HEK293T (cell line): ENCODE data around the gene SLC12A4.

Experiments used
- CTCF ChIA-PET: fragments of 350-600 bp; formaldehyde crosslinking; extraction: SDS; loops from one replicate; lab custom pipeline; 2021; ENCODE audit warnings: antibody characterized with exemption, inconsistent platforms; lab: Yijun Ruan, JAX
- POLR2A ChIA-PET: fragments of 350-600 bp; formaldehyde crosslinking; extraction: SDS; loops from one replicate; lab custom pipeline; 2020; ENCODE audit warnings: antibody characterized with exemption, inconsistent platforms; lab: Yijun Ruan, JAX
- DNase-seq: peaks from one replicate; pipeline ENCODE4 v3.0.0; 2012; ENCODE audit warnings: mixed read lengths; ENCODE audit errors: extremely low spot score
- ARNT ChIP-seq: fragments of 450-650 bp; IDR thresholded peaks from 2 replicates; pipeline ENCODE4 v1.6.1; 2017; ENCODE audit warnings: mild to moderate bottlenecking
- BHLHE40 ChIP-seq: fragments of 450-650 bp; IDR thresholded peaks from 2 replicates; pipeline ENCODE4 v1.6.1; 2016; ENCODE audit warnings: mild to moderate bottlenecking, moderate library complexity, borderline replicate concordance
- CTBP1 ChIP-seq: fragments of 450-650 bp; IDR thresholded peaks from 2 replicates; pipeline ENCODE4 v1.6.1; 2016; ENCODE audit warnings: borderline replicate concordance
- ELF4 ChIP-seq: fragments of 450-650 bp; IDR thresholded peaks from 2 replicates; pipeline ENCODE4 v1.6.1; 2017; ENCODE audit warnings: antibody characterized with exemption
- FOXA1 ChIP-seq: fragments of 450-650 bp; IDR thresholded peaks from 2 replicates; pipeline ENCODE4 v1.6.1; 2016; ENCODE audit warnings: mild to moderate bottlenecking
- FOXK2 ChIP-seq: fragments of 450-650 bp; IDR thresholded peaks from 2 replicates; pipeline ENCODE4 v1.6.1; 2016; ENCODE audit warnings: mild to moderate bottlenecking
- FOXM1 ChIP-seq: fragments of 450-650 bp; IDR thresholded peaks from 2 replicates; pipeline ENCODE4 v1.6.1; 2017; ENCODE audit warnings: mild to moderate bottlenecking, borderline replicate concordance
- HDGF ChIP-seq: fragments of 450-650 bp; IDR thresholded peaks from 2 replicates; pipeline ENCODE4 v1.6.1; 2017; ENCODE audit warnings: antibody characterized with exemption, borderline replicate concordance
- L3MBTL2 ChIP-seq: fragments of 450-650 bp; conservative IDR thresholded peaks from 2 replicates; pipeline ENCODE4 v1.6.1; 2016; ENCODE audit warnings: mild to moderate bottlenecking
- LEF1 ChIP-seq: fragments of 450-650 bp; IDR thresholded peaks from 2 replicates; pipeline ENCODE4 v1.6.1; 2017; ENCODE audit warnings: mild to moderate bottlenecking, borderline replicate concordance
- NFRKB ChIP-seq: fragments of 450-650 bp; IDR thresholded peaks from 2 replicates; pipeline ENCODE4 v1.6.1; 2016; ENCODE audit warnings: mild to moderate bottlenecking, moderate library complexity
- PKNOX1 ChIP-seq: fragments of 450-650 bp; IDR thresholded peaks from 2 replicates; pipeline ENCODE4 v1.6.1; 2016
- SP1 ChIP-seq: fragments of 450-650 bp; IDR thresholded peaks from 2 replicates; pipeline ENCODE4 v1.6.1; 2017
- SUZ12 ChIP-seq: fragments of 450-650 bp; IDR thresholded peaks from 2 replicates; pipeline ENCODE4 v1.6.1; 2016; ENCODE audit warnings: mild to moderate bottlenecking
- TARDBP ChIP-seq: fragments of 450-650 bp; IDR thresholded peaks from 2 replicates; pipeline ENCODE4 v1.6.1; 2016
- ZNF384 ChIP-seq: fragments of 450-650 bp; IDR thresholded peaks from 2 replicates; pipeline ENCODE4 v1.6.1; 2016

Gene SLC12A4

DNA sequence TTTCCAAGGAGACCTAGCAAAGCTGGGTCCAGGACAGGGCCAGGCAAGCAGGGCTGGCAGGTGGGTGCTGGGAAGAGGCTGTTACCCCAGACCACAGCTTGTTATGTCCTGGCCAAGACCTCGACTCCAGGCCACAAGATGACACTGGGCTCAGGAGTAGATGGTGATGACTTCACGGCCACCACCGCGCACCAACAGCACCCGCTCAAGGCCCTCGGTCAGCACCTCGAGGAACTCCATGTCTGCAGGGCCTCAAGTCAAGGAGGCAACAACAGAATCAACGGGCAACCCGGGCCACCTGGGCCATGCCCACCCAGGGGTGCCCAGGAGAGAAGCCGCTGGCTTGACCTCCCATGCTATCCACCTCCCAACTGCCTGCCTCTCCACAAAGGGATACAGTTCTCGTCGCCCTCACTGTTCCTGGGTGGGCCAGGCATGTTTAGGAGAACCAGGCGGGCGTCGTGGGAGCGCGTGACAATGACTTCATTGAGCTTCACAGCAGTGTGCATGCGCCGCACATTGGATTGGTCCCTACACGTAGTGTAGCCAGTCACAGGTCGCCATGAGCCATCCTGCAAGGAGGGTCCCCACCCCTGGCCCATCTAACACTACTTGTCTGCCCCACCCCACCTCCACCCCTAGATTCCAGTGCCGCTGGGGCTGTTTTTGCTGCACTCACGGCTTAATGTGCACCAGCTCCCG is 23.6 kb downstream of the SLC12A4 start:
- no peak for DNase-seq
- TF ChIP-seq ZNF384 (no peak), ELF4 (no peak), BHLHE40 (no peak), PKNOX1 (no peak), CTBP1 (no peak), NFRKB (no peak), SUZ12 (no peak), FOXA1 (no peak), HDGF (no peak), L3MBTL2 (no peak), ARNT (no peak), LEF1 (no peak), FOXM1 (no peak), TARDBP (no peak), FOXK2 (no peak), SP1 (no peak)
- ChIA-PET CTCF (no interaction called here), POLR2A (interaction anchor here (1.1 to 1.6 kb wide), 2 partner anchors 9 kb away, joined by 3 to 10 read pairs; no protein-coding TSS in a partner anchor)

- ChIA-PET POLR2A (interaction anchor here (1.6 kb wide), 1 partner anchor 8 kb away, joined by 10 read pairs; no protein-coding TSS in a partner anchor), CTCF (interaction anchor here (0.7 to 1.3 kb wide), 2 partner anchors 127 to 277 kb away, joined by 3 read pairs; partner anchors contain the start of genes C16orf86 and ENKD1)
- DNase-seq, result no peak
- TF ChIP-seq SP1 (no peak), SUZ12 (no peak), ELF4 (no peak), BHLHE40 (no peak), FOXA1 (no peak), ARNT (no peak)
Observed at GRCh38 chr16:67943619-67944504, 24.6 kb downstream of the SLC12A4 start, which contains the start of gene LCAT. LCAT (minus strand) TSS chr16:67944120; CDS start chr16:67944101, 19 bp downstream.

DNA sequence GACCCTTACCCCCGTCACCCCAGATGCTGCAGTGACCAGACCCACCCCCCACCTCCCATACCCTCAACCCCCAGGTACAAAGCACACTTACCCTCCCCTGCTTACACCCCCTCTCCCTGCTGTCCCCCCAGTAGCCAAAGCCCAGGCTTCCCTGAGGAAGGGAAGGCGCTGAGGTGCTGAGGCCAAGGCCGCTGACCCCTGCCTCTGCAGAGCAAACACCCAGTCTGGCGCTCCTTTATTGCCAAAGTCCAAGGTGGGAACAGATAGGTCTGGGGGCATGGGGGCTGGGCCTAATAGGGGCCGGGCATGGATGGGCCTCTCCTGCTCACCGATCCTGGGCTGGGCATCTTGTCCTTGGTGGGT is 25.2 kb downstream of the SLC12A4 start:
- no peak for DNase-seq

GRCh38 chr16:67942510-67943255 is 25.8 kb downstream of the SLC12A4 start:
- CTCF ChIA-PET, result interaction anchor here (0.7 to 1.3 kb wide), 3 partner anchors 8 to 126 kb away, joined by 3 to 4 read pairs (median 4); no protein-coding TSS in a partner anchor
- DNase-seq, result no peak
- POLR2A ChIA-PET, result interaction anchor here (1.4 kb wide), 1 partner anchor 18 kb away, joined by 3 read pairs; no protein-coding TSS in a partner anchor
- TF ChIP-seq L3MBTL2 (no peak), FOXM1 (no peak), ELF4 (no peak), SUZ12 (no peak), ZNF384 (no peak), TARDBP (no peak), HDGF (no peak), FOXK2 (no peak)

More for the DNA sequence above, 25.2 kb downstream of the SLC12A4 start:
- ChIA-PET CTCF (interaction anchor here (0.7 to 1.3 kb wide), 2 partner anchors 127 to 276 kb away, joined by 3 read pairs; partner anchors contain the start of genes C16orf86 and ENKD1), POLR2A (interaction anchor here (1.6 kb wide), 1 partner anchor 8 kb away, joined by 10 read pairs; no protein-coding TSS in a partner anchor)
- no peak for TF ChIP-seq FOXK2
- no peak for TF ChIP-seq CTBP1

- CTCF ChIA-PET, result interaction anchor here (0.7 to 1.0 kb wide), 2 partner anchors 9 to 126 kb away, joined by 4 read pairs; no protein-coding TSS in a partner anchor
- TF ChIP-seq CTBP1 (no peak), ZNF384 (no peak), LEF1 (no peak), FOXM1 (no peak), HDGF (no peak), FOXA1 (no peak), SUZ12 (no peak), FOXK2 (no peak)
- POLR2A ChIA-PET, result interaction anchor here (1.4 kb wide), 1 partner anchor 19 kb away, joined by 3 read pairs; no protein-coding TSS in a partner anchor
- peak; percentile 69 for DNase-seq
Observed at GRCh38 chr16:67942200-67942509, 26.3 kb downstream of the SLC12A4 start.

- TF ChIP-seq ELF4 (no peak), NFRKB (no peak), PKNOX1 (no peak), FOXA1 (no peak), ARNT (no peak), ZNF384 (no peak), SUZ12 (no peak), FOXK2 (no peak), HDGF (no peak), L3MBTL2 (no peak), TARDBP (no peak), BHLHE40 (no peak)
- no peak for DNase-seq
- CTCF ChIA-PET, result interaction anchor here (0.6 to 1.1 kb wide), 4 partner anchors 9 to 125 kb away, joined by 3 to 5 read pairs (median 4); no protein-coding TSS in a partner anchor
- POLR2A ChIA-PET, result interaction anchor here (1.2 to 1.4 kb wide), 2 partner anchors 19 to 33 kb away, joined by 3 to 4 read pairs; no protein-coding TSS in a partner anchor
Observed at GRCh38 chr16:67941469-67942199, 26.8 kb downstream of the SLC12A4 start.
